ENCODE measurements around the gene GET4.

GET4 gene

GRCh38 chr7:886626-887487, 10.5 kb downstream of the GET4 start:
- no peak for DNase-seq

GRCh38 chr7:887488-887820, 11.1 kb downstream of the GET4 start:
- no peak for DNase-seq

DNA sequence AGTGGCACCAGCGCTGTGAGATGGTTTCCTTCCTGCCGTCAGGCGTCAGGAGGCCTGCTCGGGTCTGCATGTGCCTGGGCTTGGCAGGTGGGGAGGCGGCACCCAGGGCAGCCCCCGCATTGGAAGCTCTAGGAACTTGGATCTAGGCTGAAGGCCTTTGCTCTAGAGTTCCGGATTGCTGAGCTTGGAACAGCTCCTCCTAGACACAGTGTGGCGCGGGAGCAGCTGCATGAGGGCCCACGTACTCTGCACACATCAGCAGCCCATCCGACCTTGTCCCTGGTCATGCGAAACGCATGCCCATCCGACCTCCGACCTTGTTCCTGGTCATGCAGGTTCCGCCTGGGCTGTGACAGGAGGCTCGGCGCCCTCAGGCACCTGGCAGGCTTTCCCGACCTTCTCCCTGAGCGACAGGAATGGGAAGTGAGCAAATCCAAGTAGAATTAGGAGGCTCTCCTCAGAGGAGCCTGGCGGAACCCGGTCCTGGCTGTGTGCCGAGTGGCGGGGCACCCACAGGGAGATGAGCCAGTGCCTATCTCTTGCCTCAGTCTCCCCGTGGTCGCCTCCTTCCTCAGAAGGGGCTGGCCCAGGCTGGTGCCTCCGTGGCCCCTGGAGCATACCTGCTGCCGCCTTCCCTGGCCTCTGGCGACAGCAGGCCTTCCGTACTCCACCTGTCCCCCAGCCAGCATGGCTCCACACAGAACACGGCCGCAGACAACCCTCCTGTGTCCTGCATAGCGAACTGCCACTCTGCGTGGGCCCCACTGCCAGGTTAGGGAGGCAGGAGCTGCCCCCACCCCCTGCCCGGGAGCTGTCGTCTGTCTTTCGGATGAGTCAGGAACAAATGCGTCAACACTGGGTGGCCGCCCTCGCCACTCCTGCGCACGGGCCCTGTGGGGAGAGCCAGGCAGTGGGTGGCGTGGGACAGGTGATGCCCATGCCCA, 12.0 kb downstream of the GET4 start:
- DNase-seq, result no peak

- no peak for DNase-seq
Observed at GRCh38 chr7:889025-889390, 12.7 kb downstream of the GET4 start.

- DNase-seq, result no peak
Observed at GRCh38 chr7:889391-889790, 13.0 kb downstream of the GET4 start.

DNA sequence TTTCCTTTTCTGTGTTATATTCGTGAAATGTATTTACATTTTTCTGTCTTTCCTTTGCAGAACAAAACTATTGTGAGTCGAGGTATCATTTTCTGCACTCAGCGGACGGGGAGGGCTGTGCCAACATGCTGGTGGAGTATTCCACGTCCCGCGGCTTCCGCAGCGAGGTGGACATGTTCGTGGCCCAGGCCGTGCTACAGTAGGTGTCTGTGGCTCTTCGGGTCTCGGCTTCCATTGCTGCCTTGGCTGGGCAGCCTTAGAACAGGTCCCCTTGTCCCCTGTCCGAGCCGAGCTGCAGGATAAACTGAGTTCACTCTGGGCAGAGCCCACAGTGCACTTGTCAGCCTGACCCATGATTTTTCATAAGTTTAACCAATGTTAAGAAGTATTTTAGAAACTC, 14.5 kb downstream of the GET4 start:
- DNase-seq, result no peak

- DNase-seq, result no peak
Observed at GRCh38 chr7:891291-891690, 14.9 kb downstream of the GET4 start.

- no peak for DNase-seq
Observed at GRCh38 chr7:891805-892204, 15.5 kb downstream of the GET4 start.

DNA sequence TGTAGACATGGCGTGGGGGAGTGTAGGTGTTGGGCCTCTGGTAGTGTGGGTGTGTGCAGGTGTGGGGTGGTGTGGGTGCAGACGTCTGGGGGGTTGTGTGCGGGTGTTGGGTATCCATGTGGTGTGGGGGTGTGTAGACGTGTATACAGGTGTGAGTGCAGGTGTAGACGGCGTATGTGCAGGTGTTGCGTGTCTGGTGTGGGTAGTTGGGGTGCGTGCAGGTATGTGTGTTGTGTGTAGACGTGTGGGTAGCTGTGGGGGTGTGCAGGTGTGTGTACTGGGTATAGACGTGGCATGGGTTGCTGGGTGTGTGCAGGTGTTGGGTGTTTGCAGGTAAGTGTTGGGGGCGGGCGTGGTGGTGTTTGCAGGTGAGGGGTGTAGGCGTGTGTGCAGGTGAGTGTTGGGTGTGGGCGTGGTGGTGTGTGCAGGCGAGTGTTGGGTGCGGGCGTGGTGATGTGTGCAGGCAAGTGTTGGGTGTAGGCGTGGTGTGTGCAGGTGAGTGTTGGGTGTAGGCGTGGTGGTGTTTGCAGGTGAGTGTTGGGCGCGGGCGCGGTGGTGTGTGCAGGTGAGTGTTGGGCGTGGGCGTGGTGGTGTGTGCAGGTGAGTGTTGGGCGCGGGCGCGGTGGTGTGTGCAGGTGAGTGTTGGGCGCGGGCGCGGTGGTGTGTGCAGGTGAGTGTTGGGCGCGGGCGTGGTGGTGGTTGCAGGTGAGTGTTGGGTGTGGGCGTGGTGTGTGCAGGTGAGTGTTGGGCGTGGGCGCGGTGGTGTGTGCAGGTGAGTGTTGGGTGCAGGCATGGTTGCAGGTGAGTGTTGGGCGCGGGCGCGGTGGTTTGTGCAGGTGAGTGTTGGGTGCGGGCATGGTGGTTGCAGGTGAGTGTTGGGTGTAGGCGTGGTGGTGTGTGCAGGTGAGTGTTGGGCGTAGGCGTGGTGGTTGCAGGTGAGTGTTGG, 16.6 kb downstream of the GET4 start:
- DNase-seq, result no peak

DNA sequence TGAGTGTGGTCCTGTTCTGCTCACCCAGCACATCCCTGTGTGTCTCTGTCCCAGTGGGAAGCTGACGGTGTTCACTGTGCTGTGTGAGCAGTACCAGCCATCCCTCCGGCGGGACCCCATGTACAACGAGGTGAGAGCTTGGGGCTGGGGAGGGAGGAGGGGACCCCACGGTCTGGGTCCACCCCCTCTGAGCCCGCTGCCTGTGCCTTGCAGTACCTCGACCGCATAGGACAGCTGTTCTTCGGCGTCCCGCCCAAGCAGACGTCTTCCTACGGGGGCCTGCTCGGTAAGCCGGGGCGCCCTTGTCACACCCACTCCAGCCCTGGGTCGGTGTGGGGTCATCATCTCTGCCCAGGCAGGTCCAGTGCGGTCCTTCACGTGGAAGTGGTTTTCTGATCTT, 17.3 kb downstream of the GET4 start:
- no peak for DNase-seq

GRCh38 chr7:894164-894867, 18.0 kb downstream of the GET4 start:
- DNase-seq, result no peak

DNA sequence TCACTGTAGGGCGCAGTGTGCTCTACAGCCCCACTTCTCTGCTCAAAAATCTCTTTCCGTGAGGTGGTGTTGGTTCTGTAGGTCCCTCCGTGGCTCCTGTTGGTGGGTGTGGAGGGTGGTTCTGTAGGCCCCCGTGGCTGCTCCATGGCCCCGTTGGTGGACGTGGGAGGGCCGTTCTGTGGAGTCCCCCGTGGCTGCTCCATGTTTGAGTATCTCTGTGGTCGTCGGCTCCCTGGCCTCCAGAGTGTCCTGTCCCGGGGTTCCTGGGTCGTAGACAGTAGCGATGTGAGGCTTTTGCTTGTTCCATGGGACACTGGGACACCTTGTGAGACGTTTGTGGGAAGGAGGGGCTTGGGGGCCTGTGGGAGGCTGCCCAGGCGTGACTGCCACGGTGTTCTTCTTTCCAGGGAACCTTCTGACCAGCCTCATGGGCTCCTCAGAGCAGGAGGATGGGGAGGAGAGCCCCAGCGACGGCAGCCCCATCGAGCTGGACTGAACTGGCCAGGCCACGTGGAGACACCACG, 18.6 kb downstream of the GET4 start:
- DNase-seq, result no peak

DNA sequence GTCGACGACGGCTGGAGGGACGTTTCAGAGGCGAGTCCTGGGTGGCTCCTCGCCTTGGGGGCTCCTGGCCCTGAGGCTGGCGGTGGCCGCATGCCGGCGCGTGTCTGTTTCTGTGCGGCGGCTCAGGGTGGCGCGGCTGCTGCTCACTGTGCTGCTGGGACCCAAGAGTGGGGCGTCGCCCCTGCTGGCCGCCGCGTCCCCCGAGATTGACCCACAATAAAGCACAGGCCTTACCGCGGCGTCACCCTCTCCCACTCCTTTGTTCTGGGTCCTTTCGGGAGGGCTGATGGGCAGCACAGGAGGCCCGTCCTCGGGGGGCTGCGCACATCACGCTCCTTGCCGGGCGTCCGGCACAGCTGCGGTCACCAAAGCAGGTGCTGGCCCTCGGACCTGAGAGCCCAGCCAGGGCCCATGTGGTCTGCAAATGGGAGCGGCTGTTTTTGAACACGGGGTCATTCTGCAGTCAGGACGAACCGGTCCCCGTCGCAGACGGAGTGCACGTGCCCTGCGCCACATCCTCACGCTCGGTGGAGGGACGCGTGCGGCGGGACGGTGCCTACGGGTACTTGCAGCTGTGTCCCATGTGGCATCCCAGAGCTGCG, 19.2 kb downstream of the GET4 start:
- no peak for DNase-seq

DNA sequence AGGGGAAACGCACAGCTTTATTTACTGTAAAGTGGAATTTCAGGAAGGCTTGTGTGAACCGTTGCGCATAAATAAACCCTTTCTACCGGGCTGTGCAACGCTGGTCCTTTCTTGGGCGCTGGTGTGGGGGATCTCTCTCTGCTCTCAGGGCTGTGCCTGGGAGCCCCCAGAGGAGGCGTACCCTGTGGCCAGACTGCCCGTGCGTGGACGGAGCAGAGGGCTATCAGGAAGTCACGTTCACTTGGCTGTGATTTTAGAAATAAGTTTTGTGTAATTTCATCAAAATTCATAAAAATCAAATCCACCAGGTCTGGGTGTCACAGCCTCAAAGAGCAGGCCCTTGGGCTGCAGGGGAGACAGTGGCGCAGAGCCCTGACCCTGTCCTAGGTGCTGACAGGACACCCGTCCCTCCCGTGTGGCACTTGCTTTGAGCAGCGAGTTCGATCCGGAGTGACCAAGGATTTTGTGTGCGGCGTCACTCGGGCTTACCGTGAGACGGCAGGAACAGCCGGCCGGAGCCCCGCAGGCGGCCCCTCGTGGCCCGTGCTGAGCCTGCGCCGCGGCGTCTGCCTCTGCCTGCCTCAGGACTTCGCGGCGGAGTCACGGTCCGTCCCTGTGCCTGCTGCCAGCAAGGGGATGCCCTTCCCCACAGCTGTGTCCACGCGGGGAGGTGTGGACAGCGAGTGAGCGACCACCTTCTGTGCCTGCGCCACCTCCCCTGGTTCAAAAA, 20.2 kb downstream of the GET4 start:
- no peak for DNase-seq

DNA sequence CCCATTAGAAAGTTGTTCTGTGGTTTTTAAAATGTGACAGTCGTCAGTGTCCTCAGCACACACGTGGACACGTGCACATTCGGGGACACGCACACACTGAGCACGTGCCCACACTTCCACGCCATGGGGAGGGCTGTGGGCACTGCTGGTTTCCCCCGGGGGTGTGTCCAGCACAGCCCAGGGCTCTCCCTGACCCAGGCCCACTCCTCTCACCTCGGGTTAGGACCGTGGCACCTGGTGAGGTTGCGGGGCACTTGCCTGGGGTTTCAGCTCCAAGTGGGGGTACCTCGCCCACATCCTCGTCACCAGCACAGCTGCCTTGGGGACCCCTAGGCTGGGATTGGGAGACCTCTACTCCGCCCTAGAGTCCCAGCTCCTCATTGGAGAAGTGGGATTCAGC, 20.7 kb downstream of the GET4 start:
- no peak for DNase-seq

DNA sequence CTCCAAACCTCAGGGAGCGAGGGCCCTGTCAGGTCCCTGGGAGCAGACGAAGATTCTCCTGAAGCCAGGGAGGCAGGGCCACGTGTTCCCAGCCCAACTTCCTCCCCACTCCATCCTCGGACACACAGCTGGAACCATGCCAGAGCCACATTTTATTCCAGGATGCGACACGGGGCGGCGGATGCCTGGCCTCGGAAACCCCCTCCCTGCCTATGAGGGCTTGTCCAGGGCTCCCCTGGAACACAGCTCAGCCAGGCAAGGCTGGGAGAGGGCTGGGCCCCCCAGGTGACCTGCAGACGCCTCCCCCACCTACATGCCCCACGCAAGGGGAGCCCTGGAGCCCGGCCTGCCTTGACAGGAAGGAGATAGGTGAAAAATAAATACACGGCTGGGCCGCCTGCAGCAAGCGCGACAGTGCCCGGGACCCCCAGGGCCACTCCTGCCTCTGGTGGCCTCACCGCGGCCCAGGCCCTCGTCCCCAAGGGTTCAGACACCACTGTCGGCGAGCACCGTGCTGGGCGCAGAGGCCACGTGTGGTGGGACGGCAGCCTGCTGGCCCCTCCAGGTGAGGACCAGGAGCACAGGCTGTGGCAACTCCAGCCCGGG, 21.5 kb downstream of the GET4 start:
- DNase-seq, result no peak

- DNase-seq, result no peak
Observed at GRCh38 chr7:898460-898854, 22.1 kb downstream of the GET4 start.

DNA sequence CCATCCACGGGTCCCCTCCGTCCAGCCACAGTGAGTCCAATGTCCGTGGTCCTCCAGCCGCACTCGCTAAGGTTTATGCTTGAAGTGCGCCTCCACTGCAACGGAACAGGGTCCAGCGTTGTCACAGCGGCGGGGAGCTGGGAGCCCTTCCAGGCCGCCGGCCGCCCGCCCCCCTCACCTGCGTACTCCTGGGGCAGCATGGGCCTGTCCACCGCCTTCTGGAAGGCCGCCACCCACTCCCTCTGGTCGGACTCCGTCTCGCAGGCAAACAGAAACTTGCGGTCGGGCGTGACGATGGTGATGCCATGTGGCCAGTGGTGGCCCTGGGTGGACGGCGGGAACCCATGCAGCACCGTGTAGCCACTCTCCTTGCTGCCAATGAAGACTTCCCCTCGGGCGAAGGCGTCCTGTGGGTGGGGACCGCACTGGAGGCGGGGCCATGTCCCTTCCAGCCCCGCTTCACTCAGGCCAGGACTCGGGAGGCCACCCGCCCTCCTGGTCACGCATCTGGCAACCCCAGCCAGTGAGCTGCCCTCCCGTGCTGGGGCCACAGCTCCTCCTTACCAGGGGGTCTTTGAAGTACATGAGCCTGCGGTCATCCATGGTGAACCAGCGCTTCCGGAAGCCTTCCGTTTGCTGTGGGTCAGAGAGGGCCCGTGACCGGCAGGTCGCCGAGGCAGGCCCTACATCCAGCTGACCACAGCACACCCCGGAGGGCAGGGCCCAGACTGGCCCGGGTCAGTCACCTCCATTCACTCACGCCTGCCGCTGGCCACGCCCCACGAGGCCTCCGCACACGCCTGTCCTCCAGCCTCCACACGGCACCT, 22.7 kb downstream of the GET4 start:
- DNase-seq, result no peak

DNA sequence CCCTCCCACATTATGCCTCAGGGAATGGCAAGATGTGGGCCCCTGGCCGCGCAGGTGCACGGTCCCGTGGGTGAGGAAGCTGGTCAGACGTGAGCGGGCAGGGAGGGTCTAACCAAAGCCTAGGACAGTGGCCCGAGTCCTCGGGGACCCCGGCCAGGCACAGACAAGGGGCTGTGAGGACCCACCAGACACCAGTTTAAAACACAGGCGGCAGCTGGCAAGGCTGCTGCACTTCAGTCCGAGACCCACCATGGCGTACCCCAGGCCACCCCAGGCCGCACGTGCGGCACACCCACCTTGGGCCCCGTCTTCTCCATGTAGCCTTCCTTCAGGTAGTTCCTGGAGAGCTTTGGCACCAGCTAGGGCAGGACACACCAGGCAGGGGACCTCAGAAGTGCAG, 23.5 kb downstream of the GET4 start:
- DNase-seq, result no peak
